HG02884 (cell line): Measurements from ENCODE around the gene SLC22A15.

Experiments
- ATAC-seq: cut with Tn5 transposase; IDR thresholded peaks from one replicate; pipeline ENCODE4 v1.9.1; 2021; ENCODE audit warnings: mild to moderate bottlenecking, moderate library complexity; ENCODE audit not compliant: unreplicated experiment

Gene SLC22A15

DNA sequence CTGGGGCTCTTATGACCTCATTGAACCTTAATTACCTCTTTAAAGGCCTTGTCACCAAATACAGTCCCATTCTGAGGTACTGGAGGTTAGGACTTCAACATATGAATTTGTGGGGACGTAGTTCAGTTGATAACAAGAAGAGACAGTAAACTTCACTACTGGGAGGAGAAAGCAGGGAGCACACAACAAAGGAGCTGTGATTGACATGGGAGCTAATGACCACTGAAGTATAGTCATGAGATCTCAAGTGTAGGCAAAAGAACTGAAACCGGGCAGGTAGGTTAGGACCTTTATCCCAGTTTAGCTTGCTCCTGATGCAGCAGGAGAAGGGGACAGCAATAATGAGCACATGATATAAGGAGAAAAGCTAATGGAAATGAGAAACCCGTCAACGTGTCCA lies 123.1 kb downstream of the SLC22A15 start:
- ATAC-seq: no peak

DNA sequence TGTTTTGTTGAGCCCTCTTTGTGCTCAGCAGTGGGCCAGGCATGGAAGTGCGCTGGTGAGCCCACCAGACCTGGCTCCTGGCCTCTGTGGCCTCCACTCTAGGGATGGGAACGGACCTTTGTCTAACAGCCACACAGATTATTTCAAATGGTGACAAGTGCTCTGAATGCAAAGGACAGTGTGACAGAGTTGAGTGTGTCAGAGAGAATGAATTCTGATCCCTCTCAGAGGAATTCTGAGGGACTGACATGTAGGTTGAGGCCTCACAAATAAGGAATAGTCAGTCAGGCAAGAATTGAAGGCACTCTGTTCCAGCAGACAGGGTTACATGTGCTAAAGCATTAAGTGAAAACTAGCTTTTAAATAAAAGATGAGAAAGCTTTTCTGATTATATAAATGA lies 123.6 kb downstream of the SLC22A15 start:
- ATAC-seq: no peak

DNA sequence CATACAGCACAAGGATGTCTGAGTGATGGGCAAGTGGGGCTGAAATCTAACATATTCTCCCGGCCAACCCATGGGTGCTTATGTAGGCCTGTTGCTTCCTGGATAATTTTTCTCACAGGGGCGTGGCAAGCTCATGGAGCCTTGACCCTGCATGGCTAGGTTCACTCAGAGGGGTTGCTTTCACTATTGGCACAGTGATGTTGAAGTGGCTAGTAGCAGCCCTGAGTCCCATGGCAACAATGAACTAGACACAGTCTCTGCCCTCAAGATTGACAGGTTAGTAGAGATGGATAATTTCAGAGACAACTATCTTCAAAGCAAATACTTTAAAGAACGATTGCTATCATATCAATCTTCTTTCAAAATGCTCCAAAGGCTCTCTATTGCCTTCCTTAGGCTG lies 128.4 kb downstream of the SLC22A15 start:
- ATAC-seq: no peak

DNA sequence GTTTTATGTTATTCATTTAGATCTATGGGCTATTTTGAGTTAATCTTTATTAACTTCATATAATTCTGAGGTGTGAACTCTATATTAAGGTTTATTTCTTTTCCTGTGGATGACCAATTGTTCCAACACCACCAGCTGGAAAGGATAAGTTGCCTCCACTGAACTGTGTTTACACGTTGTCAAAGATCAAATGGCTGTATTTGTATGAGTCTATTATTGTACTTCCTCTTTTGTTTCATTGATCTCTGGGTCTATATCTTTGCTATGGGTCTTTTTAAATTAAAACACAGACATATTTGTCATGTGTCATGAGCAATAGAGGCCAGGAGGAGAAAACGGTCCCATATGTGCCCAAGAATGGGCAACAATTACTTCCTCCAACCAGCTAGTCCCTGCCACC lies 129.7 kb downstream of the SLC22A15 start:
- no peak for ATAC-seq

DNA sequence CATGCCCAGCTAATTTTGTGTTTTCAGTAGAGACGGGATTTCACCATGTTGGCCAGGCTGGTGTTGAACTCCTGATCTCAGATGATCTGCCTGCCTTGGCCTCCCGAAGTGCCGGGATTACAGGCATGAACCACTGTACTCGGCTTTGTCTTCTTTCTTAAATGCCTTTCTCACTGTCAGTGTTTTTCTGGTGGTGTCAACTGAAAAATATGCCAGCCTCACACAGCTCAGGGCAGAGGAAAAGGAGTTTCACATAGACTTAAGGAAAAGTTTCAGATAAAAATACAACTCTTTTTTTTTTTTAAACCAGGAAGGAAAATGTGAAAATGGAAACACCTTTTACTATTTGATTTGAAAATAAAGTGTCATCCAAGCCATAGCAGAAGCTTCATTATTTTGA lies 130.3 kb downstream of the SLC22A15 start:
- no peak for ATAC-seq

DNA sequence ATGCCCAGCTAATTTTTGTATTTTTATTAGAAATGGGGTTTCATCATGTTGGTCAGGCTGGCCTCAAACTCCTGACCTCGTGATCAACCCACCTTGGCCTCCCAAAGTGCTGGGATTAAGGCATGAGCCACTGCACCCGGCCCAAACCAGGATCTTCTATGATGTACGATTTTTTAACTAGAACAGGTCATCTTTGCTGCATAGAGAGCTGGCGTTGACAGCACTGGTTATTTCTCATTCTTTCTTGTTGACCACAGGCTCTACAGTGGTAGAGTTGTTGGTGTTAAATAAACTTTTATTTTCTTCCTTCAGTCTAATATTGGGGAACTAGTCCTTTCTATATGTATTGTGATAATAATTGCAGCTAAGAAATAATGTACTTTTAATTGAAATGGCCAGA lies 131.1 kb downstream of the SLC22A15 start:
- no peak for ATAC-seq

DNA sequence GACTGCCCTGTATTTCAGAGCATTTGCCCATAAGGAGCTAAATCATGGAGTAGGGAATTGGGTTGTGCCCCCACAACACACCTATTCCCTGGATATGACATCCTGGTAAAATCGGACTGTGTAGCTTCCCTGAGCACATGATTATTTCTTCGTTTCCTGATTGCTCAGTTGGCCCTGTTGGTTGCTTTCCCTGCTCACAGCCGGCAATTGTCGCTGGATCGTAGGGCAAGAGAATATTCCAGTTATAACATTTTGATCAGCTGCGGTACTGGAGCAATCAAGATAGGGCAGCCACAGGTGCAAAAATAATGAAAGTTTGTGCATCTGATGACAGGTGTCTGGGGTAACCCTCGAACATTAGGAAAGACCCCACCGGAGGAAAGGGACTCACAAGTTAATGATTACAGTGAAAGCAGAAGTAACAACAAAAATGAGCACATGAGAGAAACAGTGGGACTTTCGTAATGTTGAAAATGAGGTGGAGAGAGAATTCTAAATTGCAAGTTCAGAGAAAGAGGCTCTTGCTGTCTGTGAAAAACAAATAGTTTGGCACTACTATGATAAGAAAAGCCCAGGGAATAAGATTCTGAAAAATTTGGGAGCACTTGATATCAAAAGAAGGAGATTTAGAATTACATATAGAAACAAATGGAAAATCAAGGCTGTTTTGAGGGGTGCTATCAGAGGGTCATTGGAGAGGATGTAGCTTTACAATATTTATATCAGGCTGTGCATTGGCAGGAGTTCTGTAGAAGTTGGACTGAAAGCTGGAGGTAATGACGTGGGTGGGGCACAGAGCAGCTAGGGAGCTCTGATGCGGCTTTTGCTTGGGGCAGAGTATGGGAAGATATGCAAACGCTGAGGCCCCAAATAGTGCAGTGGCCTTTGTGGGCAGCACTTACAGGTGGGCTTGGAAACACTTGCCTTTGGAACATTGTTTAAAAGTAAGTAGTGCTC lies 134.5 kb downstream of the SLC22A15 start, which contains the start of gene MAB21L3:
Gene MAB21L3 (plus strand): TSS at position 833 of the 957 bp plus-strand sequence. CDS start 1,217 bp downstream, outside the sequence.
- peak; percentile 66 for ATAC-seq

DNA sequence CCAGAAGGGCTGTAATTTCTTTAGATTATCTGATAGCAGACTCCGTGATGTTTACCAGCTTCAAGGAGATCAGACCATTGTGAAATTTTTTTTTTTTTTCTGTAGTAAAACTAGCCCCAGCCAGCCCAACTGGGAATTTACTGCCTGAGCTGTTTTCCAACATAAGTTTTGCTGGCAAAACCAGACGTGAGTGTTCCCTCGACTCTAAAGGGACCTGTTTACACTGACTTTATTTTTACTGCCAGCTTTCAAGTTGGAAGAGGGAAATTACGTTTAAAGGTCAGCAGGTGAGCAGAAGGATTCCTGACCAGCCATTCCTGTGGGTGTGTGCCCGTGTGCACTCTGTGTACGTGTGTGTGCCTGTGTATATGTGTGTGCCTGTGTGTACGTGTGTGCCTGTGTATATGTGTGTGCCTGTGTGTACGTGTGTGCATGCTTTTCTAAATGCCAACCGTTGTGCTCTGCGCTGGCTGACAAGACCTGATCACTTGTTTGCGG lies 135.3 kb downstream of the SLC22A15 start:
- ATAC-seq: no peak

DNA sequence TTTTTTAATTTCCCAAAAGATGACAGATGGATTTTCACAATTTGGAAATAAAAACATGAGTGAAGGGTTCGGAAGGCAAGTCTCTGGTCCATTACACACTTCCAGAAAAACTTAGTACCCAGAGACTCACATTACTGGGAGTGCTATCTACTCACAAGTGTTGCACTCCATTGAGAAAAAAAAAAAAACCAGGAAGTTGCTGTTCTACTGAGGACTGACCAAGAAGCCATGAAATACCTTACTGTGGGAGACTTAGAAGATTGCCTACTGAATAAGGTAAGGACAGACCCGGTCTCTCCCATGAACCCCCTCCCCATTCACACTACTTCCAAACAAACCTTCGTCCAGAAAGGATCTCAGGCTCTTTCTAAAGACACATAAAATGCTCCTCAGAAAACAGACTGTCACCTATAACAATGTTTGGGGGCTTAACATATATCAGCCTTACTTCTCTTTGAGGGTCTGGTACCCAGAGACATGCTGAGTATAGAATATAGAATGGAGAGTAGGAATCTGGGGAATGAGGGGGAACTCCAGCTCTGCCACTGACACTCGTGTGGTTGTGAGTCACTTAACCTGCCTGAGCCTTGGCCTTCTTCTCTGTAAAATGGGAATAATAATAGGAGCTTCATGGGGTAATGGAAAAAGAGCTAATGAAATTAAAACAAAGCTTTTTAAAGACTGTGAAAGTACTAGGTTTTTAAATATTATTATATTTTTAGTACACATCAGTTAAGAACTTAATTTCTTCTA lies 136.3 kb downstream of the SLC22A15 start:
- no peak for ATAC-seq

DNA sequence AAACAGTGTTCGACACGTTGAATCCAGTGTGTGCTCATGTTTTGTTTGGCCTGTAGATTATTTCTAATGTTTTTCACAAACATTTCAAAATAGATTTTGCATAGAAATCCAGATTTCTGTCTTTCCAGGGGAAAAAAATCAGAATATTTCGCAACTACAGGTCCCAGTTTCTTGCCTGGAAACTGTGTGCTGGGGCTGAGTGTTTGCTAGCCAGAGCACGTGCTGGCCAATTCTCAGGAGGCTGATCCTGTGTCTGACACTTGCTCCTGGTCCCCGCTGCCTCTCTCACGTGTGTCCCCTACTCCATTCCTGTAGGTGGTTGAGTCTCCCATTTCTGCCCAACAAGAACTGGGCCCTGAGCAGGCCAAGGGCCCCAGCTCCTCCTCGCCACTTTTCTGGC lies 137.3 kb downstream of the SLC22A15 start:
- no peak for ATAC-seq

DNA sequence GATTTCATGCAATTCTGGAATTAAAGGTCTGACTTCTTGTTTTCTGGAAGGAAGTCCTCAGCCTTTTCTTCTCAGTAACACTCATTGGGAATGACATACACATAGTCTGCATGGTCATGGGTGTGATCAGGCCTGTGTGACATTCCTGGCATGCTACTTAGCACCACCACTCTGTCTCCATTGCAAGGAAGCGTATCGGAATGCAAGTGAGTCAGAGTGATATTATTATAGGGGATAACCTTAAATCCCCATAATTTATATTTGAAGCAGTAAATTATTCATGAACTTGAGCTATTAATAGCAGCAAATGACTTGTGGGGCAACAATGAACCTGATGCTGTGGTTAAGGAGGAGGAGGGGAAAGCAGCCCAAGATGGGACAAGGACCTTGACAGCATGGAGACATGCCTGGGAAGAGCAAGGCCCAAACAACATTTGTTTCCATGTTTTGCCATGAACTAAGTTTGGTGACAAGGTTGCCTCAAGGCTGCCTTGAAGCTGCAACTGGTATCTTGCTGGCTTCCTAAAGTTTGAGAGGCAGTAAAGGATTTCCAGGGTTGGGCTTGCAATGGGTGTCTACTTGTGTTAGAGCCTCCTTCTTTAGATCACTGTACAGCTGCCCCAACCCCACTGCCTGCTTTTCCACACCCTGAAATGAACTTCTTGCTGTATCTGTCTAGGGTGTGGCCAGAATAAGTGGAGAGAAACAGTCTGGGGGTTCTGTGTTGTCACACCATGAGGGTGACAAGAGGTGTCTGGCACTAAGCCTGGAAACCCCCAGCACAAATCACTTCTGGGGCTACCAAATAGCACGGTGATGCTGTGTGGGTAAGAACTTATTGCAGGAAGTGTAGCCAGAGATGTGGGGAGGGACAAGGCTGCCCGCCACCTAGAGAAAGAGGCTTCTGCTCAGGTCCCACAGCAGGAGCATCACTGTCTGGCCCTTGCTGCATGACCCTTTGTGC lies 139.4 kb downstream of the SLC22A15 start:
- no peak for ATAC-seq

DNA sequence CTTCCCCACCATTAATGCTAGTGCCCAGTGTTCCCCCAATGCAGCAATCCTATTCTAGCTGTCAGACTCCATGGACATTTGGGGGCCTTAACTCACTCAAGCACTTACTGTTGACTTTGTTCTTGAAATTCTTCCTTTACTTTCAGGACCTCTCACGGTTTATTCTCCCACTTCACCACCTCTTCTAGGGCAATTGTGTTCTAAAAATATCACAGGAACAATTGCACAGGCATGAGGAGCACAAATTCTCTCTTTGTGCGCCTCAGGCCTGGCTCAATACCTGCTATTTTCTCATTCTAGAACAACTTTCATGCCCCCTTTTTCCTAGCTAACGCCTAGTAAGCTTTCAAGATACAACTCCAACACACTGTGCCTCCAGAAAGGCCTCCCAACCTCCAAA lies 142.2 kb downstream of the SLC22A15 start:
- no peak for ATAC-seq
